HepG2 (cell line): ENCODE data around the gene USP24. TPM values are rescaled to one million over a fixed set of nuclear protein-coding genes. Genes with fewer than 3 reads are reported as not detected.
A peak's percentile ranks its signal among the peaks of the same experiment; 100 is the strongest.

Experiments
- BRCA1 ChIP-seq: sonication (generic); formaldehyde crosslinking; IDR thresholded peaks from 2 replicates; pipeline ENCODE4 v1.4.0; 2020; ENCODE audit warnings: missing genetic modification reagents
- CC2D1A ChIP-seq: sonication (generic); formaldehyde crosslinking; IDR thresholded peaks from 2 replicates; pipeline ENCODE4 v1.8.1; 2023; ENCODE audit warnings: mild to moderate bottlenecking, missing genetic modification reagents
- ETV5 ChIP-seq: IDR thresholded peaks from 2 replicates; pipeline ENCODE4 v1.6.1; 2018; ENCODE audit warnings: missing biosample characterization, missing genetic modification reagents, inconsistent platforms, borderline replicate concordance
- HMG20A ChIP-seq: IDR thresholded peaks from 2 replicates; pipeline ENCODE4 v1.6.1; 2016; ENCODE audit warnings: borderline replicate concordance
- KAT8 ChIP-seq: IDR thresholded peaks from 2 replicates; pipeline ENCODE4 v1.6.1; 2016; ENCODE audit warnings: missing genetic modification reagents, missing compliant biosample characterization
- PAWR ChIP-seq: sonication (generic); formaldehyde crosslinking; IDR thresholded peaks from 2 replicates; pipeline ENCODE4 v1.4.0; 2020; ENCODE audit warnings: missing genetic modification reagents, mild to moderate bottlenecking, borderline replicate concordance
- POLR2AphosphoS2 ChIP-seq: IDR thresholded peaks from 2 replicates; pipeline ENCODE4 v1.6.1; 2011; ENCODE audit warnings: low read depth, low read length, improper control_type of control experiment
- PPARG ChIP-seq: conservative IDR thresholded peaks from 2 replicates; pipeline ENCODE4 v1.6.1; 2016; ENCODE audit warnings: missing biosample characterization, missing genetic modification reagents
- SIX1 ChIP-seq: sonication (generic); formaldehyde crosslinking; IDR thresholded peaks from 2 replicates; pipeline ENCODE4 v1.4.0; 2020; ENCODE audit warnings: missing genetic modification reagents, borderline replicate concordance
- SOX13 ChIP-seq, 3 experiments: fragments of 450-650 bp in 1 of 3; sonication (generic) in 1 of 3; formaldehyde crosslinking in 1 of 3; IDR thresholded peaks in 2 of 3; conservative IDR thresholded peaks in 1 of 3; 2 replicates each; pipeline versions ENCODE4 v1.5.0 to v1.6.1; 2016 to 2020; ENCODE audit warnings: antibody characterized with exemption in 1 of 3, mild to moderate bottlenecking in 1 of 3, missing compliant biosample characterization in 1 of 3, missing genetic modification reagents in 1 of 3, moderate library complexity in 1 of 3
- SOX6 ChIP-seq, 2 experiments: fragments of 450-650 bp in 1 of 2; sonication (generic) in 1 of 2; formaldehyde crosslinking in 1 of 2; IDR thresholded peaks; 2 replicates each; pipeline versions ENCODE4 v1.4.0 to v1.6.1; 2017 to 2020; ENCODE audit warnings: antibody characterized with exemption in 1 of 2, mild to moderate bottlenecking in 1 of 2, missing genetic modification reagents in 1 of 2
- SP4 ChIP-seq: sonication (generic); formaldehyde crosslinking; IDR thresholded peaks from 2 replicates; pipeline ENCODE4 v1.8.1; 2023; ENCODE audit warnings: mild to moderate bottlenecking, missing genetic modification reagents
- ZIK1 ChIP-seq: sonication (generic); formaldehyde crosslinking; IDR thresholded peaks from 2 replicates; pipeline ENCODE4 v1.5.0; 2020; ENCODE audit warnings: mild to moderate bottlenecking, low read depth, missing genetic modification reagents, borderline replicate concordance
- ZNF251 ChIP-seq: sonication (generic); formaldehyde crosslinking; IDR thresholded peaks from 2 replicates; pipeline ENCODE4 v1.9.0; 2021; ENCODE audit warnings: mild to moderate bottlenecking, missing genetic modification reagents
- ZNF644 ChIP-seq: IDR thresholded peaks from 2 replicates; pipeline ENCODE4 v1.6.1; 2016; ENCODE audit warnings: low read depth
- ZNF83 ChIP-seq: sonication (generic); formaldehyde crosslinking; IDR thresholded peaks from 2 replicates; pipeline ENCODE4 v1.4.0; 2020; ENCODE audit warnings: missing genetic modification reagents, mild to moderate bottlenecking, borderline replicate concordance
- polyA plus RNA-seq, 8 experiments: library from polyadenylated mRNA; depleted of rRNA in 3 of 8; stranded (reverse) in 7 of 8; unstranded in 1 of 8; fragments of >200 nt; fragmentation: Illumina TruSeq in 4 of 8; extraction: Trizol in 4 of 8; gene quantifications; 2 replicates each; pipeline versions ENCODE4 v1.2.1 to v1.2.3, GENCODE V29; 2011 to 2016; ENCODE audit warnings: low read depth in 4 of 8, missing spikeins in 1 of 8, mixed read lengths in 1 of 8; ENCODE audit not compliant: insufficient read depth in 1 of 8
- total RNA-seq, 5 experiments: library from RNA; depleted of rRNA; stranded (reverse); fragments of >200 nt; fragmentation: Illumina TruSeq; extraction: Trizol; gene quantifications; 2 replicates each; pipeline ENCODE4 v1.2.3, GENCODE V29; 2016; ENCODE audit warnings: low read depth in 1 of 5
- TF ChIP-seq, protein P1 (sequence below): sonication (generic); formaldehyde crosslinking; IDR thresholded peaks from 2 replicates; pipeline ENCODE4 v1.8.0; 2022; ENCODE audit warnings: mild to moderate bottlenecking, missing genetic modification reagents; ENCODE audit not compliant: insufficient replicate concordance
- TF ChIP-seq, protein P2 (sequence below): sonication (generic); formaldehyde crosslinking; IDR thresholded peaks from 2 replicates; pipeline ENCODE4 v1.5.0; 2020; ENCODE audit warnings: mild to moderate bottlenecking, missing genetic modification reagents
- TF ChIP-seq, protein P3 (sequence below): sonication (generic); formaldehyde crosslinking; IDR thresholded peaks from 2 replicates; pipeline ENCODE4 v1.4.0; 2020; ENCODE audit warnings: mild to moderate bottlenecking, missing genetic modification reagents
- TF ChIP-seq, protein P4 (sequence below): sonication (generic); formaldehyde crosslinking; IDR thresholded peaks from 2 replicates; pipeline ENCODE4 v1.4.0; 2020; ENCODE audit warnings: mild to moderate bottlenecking, missing genetic modification reagents, borderline replicate concordance

USP24 gene
- total and polyA plus RNA-seq, 2 of the 13 experiments (the other 11 are each of a cell fraction or from before 2014, with no cell fraction given) = 18.8 to 47.6 TPM

DNA sequence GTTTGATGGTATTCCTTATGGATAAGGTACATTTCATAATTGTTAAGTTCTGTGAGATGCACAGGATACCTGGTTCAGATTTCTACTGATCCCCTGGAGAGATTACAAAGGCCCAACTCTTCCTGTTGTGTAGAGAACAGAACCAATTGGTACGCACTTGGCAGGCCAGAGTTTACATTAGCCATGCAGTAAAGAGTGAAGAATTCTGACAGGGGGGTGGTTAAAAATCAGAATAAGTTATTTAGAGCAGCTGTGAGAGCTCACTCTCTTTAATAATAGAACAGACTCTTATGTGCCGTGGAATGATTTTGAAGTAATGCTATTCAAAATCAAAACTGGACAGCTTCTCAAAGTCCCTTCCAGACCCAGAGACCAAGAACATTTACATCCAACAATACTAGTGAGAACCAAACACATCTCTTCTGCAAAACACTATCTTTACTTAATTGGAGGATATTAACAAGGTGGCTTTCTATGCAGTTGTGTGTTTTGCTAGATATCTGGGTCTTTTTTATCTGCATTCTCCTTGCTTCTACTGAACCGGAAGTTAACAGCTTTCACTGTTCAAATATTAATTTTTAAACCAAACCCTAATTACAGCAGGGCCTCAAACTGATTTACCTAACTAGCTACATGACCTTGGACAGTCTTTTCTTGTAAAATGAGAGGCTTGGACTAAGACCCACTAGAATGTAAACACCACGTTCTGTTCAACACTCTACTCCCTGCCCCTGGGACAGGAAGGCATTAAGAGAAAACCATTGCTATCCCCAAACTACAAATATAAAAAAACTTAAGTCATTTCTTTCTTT is 4.0 kb downstream of the USP24 start (continued):
- TF ChIP-seq, protein P1, sequence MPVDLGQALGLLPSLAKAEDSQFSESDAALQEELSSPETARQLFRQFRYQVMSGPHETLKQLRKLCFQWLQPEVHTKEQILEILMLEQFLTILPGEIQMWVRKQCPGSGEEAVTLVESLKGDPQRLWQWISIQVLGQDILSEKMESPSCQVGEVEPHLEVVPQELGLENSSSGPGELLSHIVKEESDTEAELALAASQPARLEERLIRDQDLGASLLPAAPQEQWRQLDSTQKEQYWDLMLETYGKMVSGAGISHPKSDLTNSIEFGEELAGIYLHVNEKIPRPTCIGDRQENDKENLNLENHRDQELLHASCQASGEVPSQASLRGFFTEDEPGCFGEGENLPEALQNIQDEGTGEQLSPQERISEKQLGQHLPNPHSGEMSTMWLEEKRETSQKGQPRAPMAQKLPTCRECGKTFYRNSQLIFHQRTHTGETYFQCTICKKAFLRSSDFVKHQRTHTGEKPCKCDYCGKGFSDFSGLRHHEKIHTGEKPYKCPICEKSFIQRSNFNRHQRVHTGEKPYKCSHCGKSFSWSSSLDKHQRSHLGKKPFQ (CRISPR knock-in tag) = peak; percentile 53
- TF ChIP-seq CC2D1A (CRISPR knock-in tag) (no peak), ZNF83 (CRISPR knock-in tag) (no peak), SOX13 (IDR thresholded peaks at IDR 0.05) (no peak), SOX13 (CRISPR knock-in tag; conservative IDR thresholded peaks at IDR 0.05 in 1 of 2, IDR thresholded peaks at IDR 0.05 in 1 of 2) (peak in 1 of 2 experiments; percentile 68; a peak in 1 of 4 replicates), KAT8 (CRISPR knock-in tag) (0 out of 2 replicates have a peak, but pooled peaks have one; percentile 16), PAWR (CRISPR knock-in tag) (no peak), BRCA1 (no peak), HMG20A (CRISPR knock-in tag) (peak; percentile 40; the same call in 1 of the 2 replicates), ZNF644 (CRISPR knock-in tag) (peak; percentile 22; the same call in 1 of the 2 replicates), ZNF251 (CRISPR knock-in tag) (no peak), PPARG (CRISPR knock-in tag) (peak; percentile 66), ZIK1 (CRISPR knock-in tag) (no peak), SOX6 (IDR thresholded peaks at IDR 0.05) (no peak), SOX6 (CRISPR knock-in tag; IDR thresholded peaks at IDR 0.05) (peak; percentile 77), SP4 (CRISPR knock-in tag) (no peak), SIX1 (peak; percentile 85; the same call in 1 of the 2 replicates), ETV5 (peak; percentile 58; the same call in 1 of the 2 replicates), POLR2AphosphoS2 (no peak)
- TF ChIP-seq, protein P2, sequence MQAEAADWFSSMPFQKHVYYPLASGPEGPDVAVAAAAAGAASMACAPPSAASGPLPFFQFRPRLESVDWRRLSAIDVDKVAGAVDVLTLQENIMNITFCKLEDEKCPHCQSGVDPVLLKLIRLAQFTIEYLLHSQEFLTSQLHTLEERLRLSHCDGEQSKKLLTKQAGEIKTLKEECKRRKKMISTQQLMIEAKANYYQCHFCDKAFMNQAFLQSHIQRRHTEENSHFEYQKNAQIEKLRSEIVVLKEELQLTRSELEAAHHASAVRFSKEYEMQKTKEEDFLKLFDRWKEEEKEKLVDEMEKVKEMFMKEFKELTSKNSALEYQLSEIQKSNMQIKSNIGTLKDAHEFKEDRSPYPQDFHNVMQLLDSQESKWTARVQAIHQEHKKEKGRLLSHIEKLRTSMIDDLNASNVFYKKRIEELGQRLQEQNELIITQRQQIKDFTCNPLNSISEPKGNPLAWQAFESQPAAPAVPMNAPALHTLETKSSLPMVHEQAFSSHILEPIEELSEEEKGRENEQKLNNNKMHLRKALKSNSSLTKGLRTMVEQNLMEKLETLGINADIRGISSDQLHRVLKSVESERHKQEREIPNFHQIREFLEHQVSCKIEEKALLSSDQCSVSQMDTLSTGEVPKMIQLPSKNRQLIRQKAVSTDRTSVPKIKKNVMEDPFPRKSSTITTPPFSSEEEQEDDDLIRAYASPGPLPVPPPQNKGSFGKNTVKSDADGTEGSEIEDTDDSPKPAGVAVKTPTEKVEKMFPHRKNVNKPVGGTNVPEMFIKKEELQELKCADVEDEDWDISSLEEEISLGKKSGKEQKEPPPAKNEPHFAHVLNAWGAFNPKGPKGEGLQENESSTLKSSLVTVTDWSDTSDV (CRISPR knock-in tag) = no peak
- TF ChIP-seq, protein P3, sequence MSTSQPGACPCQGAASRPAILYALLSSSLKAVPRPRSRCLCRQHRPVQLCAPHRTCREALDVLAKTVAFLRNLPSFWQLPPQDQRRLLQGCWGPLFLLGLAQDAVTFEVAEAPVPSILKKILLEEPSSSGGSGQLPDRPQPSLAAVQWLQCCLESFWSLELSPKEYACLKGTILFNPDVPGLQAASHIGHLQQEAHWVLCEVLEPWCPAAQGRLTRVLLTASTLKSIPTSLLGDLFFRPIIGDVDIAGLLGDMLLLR = no peak
- TF ChIP-seq, protein P4, sequence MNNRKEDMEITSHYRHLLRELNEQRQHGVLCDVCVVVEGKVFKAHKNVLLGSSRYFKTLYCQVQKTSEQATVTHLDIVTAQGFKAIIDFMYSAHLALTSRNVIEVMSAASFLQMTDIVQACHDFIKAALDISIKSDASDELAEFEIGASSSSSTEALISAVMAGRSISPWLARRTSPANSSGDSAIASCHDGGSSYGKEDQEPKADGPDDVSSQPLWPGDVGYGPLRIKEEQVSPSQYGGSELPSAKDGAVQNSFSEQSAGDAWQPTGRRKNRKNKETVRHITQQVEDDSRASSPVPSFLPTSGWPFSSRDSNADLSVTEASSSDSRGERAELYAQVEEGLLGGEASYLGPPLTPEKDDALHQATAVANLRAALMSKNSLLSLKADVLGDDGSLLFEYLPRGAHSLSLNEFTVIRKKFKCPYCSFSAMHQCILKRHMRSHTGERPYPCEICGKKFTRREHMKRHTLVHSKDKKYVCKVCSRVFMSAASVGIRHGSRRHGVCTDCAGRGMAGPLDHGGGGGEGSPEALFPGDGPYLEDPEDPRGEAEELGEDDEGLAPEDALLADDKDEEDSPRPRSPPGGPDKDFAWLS (CRISPR knock-in tag) = no peak
